ENCODE results near the gene GOPC. TPM values are rescaled to one million over a fixed set of nuclear protein-coding genes. Genes with fewer than 3 reads are reported as not detected.
A peak's percentile ranks its signal among the peaks of the same experiment; 100 is the strongest.

Gene GOPC
- polyA plus RNA-seq, 1 donor: 70.9 TPM

DNA sequence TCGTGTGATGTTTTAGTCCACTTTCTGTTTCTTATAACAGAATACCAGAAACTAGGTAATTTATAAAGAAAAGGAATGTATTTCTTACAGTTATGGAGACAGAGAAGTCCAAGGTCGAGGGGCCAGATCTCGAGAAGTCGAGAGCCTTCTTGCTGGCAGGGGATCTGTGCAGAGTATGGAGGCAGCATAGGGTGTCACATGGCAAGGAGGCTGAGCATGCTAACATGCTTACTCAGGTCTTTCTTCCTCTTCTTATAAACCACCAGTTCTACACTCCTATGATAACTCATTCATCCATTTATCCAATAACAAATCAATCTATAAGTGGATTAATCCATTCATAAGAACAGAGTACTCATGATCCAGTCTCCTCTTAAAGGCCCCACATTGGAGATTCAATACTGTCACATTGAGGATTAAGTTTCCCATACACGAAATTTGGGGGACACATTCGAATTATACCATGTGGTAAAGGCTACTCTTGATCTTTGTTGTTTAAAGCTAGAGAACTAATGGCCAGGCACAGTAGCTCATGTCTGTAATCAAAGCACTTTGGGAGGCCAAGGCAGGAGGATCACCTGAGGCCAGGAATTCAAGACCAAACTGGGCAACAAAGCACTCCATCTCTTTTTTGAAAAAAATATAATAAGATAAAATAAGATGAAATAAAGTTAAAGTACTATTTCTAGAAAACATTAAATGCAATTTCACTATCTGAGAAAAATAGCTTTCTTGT, 2.1 kb downstream of the GOPC start:
- DNase-seq: no peak

DNA sequence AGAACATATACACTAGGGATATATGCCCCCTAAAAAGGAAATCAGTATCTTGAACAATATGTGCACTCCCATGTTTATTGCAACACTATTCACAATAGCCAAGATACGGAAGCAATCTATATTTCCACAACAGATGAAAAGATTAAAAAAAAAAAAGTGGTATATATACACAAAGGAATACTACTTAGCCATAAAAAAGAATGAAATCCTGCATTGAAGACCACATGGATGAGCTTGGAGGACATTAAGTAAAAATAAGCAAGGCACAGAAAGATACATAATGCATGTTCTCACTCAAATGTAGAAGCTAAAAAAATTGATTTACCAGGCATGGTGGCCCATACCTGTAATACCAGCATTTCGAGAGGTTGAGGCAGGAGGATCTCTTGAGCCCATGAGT, 4.6 kb downstream of the GOPC start:
- no peak for DNase-seq

DNA sequence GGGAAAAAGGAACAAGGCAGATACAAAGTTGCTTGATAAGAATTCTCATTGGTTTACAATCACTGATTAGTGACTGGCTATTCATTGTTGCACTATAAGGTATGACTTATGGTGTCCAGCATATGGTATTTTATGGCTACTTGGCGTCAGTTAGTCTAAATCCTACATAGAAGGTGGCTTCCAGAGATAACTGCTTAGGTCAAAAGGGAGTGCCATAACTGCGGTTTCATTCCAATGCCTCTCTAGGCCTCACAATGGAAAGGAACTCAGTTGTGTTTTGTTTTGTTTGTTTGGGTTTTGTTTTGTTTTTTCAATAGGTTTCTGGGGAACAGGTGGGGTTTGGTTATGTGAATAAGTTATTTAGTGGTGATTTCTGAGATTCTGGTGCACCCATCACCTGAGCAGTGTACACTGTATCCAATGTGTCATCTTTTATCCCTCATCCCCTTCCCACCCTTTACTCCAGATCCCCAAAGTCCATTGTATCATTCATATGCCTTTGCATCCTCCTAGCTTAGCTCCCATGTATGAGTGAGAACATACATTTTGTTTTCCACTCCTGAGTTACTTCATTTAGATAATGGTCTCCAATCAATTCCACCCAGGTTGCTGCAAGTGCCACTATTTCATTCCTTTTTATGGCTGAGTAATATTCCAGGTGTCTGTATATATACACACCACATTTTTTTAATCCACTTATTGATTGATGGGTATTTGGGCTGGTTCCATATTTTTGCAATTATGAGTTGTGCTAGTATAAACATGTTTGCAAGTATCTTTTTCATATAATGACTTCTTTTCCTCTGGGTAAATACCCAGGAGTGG, 7.0 kb downstream of the GOPC start:
- no peak for DNase-seq

DNA sequence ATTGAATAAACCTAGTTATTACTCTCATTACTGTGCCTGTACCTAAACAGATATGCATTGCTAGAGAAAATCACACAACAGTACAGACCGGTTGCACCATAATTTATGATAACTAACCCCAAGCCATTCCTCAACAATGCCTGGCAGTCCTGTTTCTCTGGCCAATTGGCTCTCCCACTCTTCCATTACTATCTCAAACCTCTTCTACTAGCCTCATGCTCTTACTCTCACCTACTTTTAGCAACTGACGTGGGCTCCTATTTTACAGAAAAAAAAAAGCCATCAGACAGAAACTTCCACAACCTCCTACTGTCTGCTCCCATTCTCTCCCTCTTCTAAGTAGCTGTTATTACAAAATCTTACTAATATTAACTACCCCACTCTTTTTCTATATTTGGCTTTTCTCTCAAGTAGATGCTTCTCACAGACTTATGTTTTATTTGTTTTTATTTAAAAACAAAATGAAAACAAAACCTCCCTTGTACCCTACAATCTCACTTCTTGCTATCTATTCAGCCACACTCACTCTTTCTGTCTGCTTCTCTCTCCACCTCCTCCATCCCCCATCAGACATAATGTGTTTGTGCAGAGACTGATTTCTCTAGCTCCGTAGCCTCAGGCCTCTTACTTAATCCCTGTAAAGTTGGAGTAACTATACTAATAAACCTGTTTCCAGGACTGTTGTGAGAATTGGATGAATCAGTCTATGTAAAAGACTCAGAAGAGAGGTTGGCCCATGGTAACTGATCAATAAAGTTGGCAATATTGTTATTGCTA, 9.1 kb downstream of the GOPC start:
- DNase-seq: no peak

DNA sequence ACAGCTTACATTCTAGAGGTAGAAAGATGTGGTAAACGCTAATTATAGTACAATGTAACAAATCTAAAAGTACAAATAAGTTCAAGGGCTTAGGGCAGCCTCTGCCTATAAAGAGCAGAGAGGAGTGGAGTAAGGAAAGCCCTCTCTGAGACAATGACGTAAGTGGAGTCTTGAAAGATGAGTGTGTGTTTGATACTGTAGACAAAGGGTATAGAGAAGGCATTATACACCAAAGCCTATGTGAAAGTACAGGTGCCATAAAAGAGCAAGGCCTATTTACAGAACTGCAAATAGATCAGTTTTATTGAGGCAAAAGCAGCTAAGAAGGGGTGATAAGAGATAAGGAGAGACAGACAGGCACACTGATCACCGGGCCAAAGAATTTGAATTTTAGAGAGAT, 10.9 kb downstream of the GOPC start:
- no peak for DNase-seq

DNA sequence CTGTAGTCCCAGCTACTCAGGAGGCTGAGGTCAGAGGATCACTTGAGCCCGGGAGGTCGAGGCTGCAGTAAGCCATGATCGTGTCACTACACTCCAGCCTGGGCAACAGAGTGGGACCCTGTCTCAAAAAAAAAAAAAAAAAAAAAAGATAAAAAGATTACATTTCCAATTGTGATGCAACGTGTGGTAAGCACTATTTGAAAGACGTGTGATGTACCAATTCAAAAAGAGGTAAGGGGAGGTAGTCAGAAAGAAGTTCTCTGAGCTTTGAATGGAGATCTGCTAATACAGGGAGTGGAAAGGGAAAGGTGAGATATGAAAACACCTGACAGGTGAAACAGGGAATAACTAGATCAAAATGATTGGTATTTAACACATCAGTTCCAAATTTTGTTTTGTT, 11.9 kb downstream of the GOPC start:
- DNase-seq: no peak

DNA sequence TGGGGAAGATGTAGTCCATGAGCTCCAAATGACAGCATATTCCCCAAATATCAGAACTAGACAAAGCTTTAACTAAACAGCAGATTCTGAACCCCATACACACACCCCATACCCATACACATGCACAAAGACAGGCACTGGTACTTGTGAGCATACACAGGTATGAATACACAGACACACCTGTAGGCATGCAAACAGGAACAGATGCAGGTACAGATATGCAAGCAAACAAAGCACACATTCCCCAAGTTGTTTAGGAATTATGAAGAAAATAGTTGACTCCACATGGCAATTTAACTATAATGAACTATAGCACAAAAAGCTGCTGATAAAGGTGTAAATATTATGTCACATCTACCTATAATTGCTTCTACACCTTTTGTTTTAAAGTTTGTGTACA, 16.7 kb downstream of the GOPC start:
- DNase-seq: no peak

DNA sequence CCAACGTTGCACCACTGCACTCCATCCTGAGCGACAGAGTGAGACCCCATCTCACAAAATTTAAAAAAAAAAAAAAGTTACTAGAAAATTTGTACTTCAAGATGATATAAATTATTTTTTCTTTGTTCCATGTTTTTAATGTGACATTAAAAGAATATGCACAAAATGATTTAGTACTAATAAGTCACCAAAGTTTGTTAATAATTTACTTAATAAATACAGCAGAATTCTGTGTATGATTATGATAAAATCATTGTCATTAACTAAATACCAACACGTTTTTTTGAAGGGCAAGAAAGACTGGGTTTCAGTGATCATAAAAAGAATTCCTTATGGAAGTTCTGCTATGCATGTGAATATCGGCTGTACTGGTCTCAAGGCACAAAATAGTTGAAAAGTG, 28.1 kb downstream of the GOPC start:
- no peak for DNase-seq

DNA sequence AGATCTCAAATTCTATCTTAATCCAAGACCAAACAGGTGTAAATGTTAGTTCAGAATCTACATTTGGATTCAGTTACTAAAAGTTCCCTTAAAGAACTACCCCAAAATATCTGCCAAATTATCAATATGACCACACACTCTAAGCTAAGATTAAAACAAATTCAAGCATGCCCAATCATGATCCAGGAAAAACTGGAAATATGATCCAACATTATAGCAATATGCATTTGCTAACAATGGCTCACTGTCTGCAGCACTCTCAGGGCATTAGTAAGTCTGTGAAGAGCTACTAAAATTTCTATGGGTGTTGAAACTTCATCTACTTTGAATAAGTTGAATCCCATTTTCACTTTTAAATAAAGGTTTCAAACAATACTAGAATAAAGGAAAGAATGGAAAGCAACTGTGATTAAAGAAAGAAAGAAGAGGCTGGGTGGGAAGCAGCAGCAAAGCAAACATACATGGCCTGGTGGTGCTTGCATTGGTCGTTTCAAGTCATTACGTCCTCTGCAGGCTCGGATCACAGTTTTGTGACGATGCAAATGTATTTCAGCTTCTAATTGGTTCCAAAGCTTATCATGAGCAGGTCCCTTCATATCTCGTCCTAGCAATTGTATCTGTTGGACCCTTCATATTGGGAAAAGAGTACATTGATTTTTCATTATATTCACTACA, 29.2 kb downstream of the GOPC start:
- DNase-seq: no peak

DNA sequence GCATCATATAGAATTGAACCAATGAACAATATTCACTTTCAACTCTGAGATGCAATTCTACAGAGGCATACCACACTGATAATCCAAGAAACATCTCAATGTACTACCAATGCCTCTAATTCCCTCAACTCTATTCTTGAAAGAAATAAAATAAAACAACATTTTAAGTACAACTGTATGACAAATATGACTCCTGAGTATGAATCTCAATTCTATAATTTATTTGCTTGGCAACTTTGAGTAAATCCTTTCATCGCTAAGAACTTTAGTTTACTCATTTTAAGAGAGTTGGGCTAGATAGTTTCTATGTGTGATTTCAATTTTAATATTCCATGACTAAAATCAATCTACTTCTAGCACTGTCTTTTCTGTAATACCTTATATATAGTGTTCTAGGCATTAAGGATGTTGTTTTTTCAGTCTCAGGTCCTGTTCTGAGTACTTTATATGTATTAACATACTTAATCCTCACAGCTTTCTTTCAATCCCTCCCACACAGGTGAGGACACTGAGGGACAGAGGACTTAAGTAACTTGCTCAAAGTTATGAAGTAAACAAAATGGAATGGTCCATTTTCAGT, 33.4 kb downstream of the GOPC start:
- no peak for DNase-seq

DNA sequence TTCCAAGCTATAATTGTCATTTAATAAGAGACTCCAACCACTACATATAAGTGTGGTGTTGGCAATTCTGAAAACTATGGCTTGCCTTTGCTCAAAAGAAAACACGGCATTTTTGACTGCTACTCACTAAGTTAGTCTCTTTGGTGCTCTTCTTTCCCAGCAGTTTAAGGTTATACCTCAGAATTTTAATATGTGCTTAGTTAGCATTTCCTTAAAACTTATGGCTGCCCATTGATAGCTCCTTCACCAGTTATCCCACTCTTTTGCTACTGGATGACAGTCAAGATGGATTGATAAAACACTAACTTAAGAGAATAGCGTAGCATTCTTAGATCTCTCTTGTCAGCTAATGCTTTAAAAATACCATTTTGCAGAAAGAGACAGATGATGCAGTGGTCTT, 34.1 kb downstream of the GOPC start:
- DNase-seq: no peak

DNA sequence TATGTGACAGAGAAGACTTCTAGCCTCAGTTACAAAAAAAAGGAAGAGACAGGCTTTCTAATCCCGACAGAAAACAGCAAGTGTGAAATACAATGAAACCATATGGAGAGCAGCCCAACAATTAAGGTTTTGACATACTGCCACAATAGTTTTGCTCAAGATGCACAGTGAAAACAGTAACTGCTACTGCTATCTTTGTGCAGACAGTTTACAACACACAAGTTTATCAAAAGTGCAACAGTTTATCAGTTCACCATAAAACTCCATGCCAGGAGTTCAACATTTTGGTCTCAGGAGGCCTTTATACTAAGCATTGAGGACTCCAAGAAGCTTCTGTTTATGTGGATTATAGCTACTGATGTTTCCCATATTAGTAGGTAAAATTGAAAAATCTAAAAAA, 37.6 kb downstream of the GOPC start:
- no peak for DNase-seq

DNA sequence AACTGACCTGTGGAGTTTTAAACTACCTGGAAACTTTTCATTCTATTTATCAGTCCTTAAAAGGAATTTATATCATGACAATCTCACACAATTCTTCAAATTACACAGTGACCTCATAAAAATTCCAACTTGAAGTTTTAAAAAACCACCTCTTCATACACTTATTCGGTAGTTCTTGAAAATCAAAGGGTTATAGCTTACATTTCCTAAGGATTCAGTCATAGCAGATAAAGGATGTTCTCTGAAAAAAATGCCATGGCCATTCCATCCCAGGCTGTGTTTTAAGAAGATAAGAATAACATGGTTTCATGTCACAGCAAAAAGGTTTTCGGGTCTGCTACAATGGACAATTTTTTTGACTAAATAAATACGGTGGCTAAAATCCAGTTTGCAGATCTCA, 41.2 kb downstream of the GOPC start:
- no peak for DNase-seq

DNA sequence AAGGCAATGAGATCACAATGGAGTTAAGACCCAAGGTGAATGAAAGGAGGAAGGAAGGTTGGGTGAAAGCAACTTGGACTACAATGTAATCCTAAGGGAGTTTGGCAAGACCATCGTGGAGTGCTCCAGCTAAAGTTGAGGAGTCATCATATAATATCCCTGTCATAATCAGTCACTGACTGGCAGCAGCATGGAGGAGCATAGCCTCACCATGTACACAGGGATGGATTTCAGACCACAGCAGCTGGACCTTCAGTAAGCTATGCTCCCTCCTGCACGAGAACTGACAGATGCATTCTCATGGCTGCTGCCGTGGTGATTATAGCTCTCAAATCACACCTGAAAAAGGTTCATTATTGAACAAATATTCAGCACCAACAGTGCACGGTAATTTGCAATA, 43.0 kb downstream of the GOPC start:
- no peak for DNase-seq

DNA sequence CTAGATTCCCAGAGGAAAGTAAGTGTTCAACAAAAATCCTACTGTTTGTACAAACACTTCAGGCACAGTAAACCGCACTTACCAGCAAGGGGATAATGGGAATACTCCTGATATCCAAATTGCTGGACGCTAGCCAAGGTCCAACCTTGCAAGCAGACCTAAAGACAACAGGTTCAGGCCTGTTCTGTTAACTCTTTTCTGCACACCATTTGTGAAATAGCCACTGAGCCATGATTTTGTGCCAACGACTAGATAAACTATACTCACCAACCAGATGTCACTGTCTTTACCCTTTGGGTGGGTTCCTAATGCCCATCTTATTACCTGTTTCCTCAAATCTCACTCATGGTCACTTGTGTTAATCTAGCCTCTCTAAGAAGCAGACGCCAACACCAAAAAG, 43.5 kb downstream of the GOPC start:
- DNase-seq: no peak

DNA sequence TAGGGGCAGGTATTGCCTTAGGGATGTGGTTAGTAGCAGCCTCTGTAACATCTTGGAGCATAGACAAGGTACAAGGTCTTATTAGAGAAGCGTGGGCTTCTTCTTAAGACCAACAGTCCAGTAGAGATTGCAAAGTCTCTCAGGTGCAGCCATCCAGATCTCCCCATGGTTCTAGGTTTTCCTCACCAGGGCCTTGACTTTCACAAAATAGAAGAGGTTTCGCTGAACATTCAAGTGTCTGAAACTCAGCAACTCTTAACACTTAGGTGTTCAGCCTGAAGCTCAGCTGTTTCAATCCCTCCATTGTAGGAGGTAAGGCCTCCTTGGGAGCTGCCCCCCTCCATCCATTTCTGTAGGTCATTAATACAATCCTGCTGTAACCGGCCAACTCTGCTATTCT, 44.4 kb downstream of the GOPC start:
- no peak for DNase-seq

DNA sequence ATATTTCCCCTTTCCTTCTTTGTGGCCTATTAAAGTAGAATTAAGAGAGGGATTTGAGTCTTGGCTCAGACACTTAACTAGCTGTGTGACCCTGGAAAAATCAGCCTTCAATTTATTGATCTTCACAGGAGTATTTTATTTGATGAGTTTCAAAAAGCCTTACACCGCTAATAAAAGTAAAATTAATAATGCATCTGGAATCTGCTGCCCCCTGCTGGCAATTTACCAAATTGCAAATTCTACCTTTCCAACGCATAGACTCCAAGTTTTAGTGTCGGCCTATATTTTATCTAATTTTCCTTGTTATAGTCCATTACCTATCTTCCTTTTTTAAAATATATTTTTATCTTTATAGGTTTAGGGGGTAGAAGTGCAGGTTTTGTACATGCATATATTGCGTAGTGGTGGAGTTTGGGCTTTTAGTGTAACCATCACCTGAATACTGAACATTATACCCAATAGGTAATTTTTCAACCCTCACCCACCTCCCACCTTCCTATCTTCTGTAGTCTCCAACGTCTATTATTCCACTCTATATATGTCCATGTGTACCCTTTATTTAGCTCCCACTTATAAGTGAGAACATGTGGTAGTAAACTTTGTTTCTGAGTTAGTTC, 46.3 kb downstream of the GOPC start:
- DNase-seq: peak; percentile 33

DNA sequence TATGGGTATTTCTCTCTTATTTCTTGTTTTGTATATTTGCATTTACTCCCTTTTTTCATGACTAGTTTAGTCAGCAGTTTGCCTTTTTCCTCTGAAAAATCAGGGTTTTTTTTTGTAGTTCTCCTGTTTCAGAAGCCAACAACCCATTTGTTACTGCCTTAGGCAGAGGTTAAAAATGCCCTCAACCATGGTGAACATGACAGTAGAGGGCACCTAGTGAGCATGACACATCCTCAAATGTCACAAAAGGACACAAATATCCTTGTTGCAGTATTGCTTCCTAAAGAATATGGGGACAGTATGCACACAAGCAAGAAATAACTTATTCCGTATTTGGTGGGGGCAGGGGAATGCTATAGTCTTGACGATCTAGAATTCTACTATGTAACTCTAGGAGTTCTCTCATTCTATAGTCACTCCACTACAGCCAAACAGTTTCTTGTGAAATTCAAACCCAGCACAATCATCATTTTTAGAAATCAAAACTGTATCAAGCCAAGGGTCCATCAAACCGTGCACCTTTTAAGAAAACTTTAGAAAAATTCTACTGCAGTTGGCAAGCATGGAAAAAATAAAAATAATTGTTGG, 47.0 kb downstream of the GOPC start:
- no peak for DNase-seq

DNA sequence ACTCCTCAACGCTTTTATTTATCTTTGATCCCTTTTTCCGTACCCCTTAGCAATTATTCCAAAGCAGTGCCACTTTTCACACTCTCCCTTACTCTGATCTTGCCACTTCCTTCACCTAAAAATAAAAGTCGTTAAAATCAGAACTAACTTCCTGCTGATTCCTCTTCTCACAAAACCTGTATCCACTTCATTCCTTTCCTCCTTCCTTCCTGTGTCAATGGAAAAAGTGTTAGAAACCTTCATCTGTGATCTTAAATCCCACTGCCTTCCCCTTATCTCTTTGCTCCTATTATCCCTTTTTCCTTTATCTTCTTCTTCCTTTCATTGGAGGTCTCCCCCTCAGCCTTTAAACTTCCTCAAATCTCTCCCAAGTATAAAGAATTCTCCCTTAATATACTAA, 49.2 kb downstream of the GOPC start:
- no peak for DNase-seq

DNA sequence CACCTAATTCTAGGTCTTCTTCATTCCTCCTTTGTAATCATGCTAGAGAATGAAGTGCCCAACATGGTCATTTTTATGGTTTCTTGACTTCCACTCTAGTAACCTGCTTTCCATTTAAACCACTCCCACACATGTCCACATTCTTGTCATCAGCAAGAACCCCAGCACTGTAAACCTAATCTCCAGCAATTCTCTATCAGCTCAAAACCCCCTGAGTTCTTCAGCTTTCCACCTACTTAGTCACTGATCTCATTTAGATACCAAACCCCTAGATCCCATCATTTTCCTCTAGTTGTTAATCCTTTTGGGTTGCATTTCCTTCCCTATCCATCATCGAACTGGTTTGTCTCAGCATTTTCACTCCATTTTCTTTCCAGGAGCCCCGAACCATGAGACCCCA, 49.7 kb downstream of the GOPC start:
- no peak for DNase-seq

DNA sequence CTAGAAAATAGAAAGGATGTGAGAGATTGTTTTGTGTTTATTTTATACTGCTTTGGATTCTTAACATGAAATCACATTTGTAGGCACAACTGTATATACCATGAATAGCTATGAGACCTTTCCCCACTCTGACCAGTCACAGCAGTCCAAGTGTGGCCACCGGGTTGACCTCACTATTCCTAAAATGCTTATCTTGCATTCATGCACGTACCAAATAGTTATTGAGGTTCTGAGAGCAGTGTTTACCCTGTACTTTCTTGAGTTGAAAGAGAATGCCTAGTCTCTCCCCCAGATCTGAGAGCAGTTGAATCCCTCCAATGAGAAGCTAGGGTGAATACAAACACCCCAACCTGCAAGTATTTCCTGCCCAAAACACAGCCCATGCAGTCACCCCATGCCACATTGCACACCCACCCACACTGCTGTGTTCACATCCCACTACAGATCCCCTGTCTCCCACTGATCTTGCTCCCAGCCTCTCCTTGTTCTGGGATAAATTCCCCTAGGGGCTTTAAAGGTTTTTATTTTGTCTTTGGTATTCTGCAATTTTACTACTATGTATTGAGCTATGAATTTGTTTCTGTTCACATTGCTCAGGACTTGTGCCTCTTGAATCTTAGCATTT, 51.6 kb downstream of the GOPC start:
- no peak for DNase-seq

Data from left kidney (tissue), 2 donors.